HG02938 (cell line): ENCODE measurements around the gene KANSL1.
"Not testable (repeated sequence)": the region's sequence is repeated elsewhere in the genome, so short reads cannot be mapped to it uniquely, and the experiment has no call there.

Experiments used
- ATAC-seq: cut with Tn5 transposase; IDR thresholded peaks from one replicate; pipeline ENCODE4 v1.9.1; 2021; ENCODE audit warnings: mild to moderate bottlenecking, moderate library complexity; ENCODE audit not compliant: unreplicated experiment

The KANSL1 gene

DNA sequence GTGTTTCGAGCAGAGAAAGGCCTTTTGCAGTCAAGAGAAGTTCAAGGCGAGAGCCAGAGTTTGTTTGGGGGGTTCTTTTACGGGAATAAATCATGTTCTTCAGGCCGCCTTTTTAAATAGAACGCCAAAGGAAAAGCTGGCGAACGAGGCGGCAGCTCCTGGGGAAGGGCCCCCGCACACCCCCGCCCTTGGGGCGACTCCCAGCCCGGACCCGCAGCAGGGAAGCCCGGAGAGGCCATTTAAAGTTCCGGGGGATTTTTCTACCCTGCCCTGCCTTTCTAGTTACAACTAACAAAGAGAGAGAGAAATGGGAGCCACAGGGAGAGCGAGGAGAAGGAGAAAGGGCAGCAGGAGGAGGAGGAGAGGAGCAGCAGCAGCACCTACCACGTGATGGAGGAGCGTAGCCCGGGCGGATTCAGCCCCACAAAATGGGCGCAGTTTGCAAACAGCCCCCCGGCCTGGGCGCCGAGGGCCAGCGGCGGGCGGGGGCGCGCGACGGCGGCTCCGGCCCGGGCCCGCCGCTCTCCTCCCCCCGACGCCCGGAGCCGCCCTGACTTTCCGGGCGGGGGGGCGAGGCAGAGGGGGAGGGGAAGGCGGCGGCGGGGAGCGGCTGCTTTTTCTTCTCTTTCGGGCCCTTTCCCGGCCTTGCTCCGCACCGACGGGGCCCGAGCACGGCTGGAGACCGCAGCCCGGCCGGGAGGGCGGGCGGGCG is 634 bp downstream of the KANSL1 start:
- peak; percentile 27 for ATAC-seq

DNA sequence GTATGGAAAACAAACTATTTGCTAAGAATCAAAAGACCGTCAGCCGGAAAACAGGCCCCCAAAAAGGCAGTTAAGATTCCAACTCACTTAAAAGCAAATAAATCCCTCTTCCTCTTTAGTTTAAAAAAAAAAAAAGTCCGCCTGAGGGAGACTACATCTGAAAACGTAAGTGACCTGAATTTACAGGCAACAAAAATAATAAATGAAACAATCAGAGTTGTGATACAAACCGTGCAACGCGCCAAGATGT is 1.1 kb downstream of the KANSL1 start:
- no peak for ATAC-seq

DNA sequence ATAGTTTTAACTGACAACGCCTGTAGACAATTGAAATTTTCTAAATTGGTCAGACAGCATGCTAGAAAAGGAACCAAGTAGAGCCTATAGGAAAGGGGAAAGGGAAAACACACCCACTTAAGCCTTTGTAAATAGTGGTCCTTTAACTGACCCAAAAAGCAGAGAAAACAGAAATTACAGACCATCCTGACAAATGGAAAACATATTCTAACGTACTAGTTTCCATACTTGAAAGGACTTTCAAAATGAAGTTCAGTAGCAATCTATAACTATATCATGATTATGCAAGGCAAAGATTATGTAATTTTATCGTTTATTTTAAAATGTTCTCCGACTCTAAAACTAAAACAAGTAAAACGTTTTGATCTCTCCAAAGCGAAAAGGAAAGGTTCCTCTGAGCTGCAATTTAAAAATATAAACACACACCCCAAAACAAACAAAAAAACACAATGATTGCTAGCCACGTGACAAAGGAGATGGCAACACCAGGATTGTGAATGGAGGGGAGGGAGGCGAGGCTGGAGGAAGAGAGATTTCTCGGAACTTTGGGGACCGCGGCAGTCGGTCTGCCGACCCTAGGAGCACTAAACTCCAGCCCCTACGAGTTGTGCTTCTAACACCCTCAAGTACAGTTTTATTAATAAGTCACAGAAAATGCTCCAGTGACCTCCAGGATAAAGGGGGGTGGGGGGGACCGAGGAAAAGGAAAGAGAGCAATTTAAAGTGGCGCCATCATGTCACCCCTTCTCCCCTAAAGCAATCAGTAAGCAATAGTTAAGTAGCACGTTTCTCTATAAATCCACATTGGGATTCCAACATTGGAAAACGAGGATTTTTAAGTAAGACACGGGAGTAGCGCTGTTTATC is 1.7 kb downstream of the KANSL1 start:
- ATAC-seq = no peak

- no peak for ATAC-seq
These were observed 2.5 kb downstream of the KANSL1 start for GRCh38 chr17:46190763-46191162.

GRCh38 chr17:46186827-46187235 is 6.4 kb downstream of the KANSL1 start:
- ATAC-seq = not testable (repeated sequence)

GRCh38 chr17:46184696-46185095 is 8.5 kb downstream of the KANSL1 start:
- no peak for ATAC-seq

GRCh38 chr17:46183383-46183782 is 9.8 kb downstream of the KANSL1 start:
- ATAC-seq = not testable (repeated sequence)

- no peak for ATAC-seq
These were observed 10.3 kb downstream of the KANSL1 start for GRCh38 chr17:46182961-46183360.

DNA sequence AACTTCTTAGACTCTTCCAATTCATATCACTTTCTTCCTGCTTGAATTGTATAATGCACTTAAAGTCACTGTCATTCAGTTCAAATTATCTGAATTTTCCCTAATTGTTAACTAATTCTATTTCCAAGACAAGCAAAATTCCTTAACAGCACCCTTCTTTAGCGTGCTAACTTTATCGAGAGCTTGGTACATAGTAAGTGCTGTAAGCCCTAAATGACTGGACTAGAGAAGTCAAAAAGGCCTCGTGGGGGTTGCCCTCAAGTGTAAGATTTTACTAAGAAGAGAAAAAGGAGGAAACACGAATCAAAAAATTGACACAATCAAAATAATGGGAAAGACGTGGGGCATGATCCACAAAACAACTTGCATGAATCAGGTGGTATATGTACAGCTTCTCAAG is 11.3 kb downstream of the KANSL1 start:
- no peak for ATAC-seq

- not testable (repeated sequence) for ATAC-seq
These were observed 11.9 kb downstream of the KANSL1 start for GRCh38 chr17:46181316-46181715.

DNA sequence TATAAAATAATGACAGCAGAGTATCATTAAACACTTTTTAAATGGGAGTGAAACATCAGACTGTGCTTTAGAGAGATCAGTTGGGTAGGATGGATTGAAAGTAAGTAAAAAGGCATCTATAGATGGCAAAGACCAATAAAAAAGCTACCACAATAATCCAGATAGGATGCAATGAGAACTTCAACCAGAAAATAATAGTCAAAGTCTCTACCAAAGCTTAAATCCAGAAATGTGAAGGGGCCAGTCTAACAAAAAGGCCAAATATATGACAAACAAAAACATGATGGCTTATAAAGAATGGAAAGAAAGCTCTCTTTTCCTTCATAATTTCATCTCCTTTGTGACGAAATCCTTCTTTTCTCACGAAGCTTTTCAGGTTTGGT is 12.3 kb downstream of the KANSL1 start:
- no peak for ATAC-seq

DNA sequence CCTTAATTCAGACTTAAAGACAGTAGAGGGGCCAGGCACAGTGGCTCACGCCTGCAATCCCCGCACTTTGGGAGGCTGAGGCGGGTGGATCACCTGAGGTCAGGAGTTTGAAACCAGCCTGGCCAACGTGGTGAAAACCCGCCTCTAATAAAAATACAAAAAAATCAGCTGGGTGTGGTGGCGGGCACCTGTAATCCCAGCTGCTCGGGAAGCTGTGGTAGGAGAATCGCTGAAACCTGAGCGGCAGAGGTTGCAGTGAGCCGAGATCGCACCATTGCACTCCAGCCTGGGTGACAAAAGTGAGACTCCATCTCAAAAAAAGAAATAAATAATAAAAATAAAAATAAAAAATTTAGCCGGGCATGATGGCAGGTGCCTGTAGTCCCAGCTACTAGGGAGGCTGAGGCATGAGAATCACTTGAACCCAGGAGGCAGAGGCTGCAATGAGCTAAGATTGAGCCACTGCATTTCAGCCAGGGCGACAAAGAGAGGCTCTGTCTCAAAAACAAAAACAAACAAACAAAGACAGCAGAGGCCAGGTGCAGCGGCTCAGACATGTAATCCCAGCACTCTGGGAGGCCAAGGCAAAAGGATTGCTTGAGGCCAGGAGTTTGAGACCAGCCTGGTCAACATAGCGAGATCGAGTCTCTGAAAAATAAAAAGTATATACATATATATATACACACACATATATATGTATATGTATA is 12.9 kb downstream of the KANSL1 start:
- not testable (repeated sequence) for ATAC-seq

GRCh38 chr17:46179375-46179999 is 13.7 kb downstream of the KANSL1 start:
- ATAC-seq = no peak

DNA sequence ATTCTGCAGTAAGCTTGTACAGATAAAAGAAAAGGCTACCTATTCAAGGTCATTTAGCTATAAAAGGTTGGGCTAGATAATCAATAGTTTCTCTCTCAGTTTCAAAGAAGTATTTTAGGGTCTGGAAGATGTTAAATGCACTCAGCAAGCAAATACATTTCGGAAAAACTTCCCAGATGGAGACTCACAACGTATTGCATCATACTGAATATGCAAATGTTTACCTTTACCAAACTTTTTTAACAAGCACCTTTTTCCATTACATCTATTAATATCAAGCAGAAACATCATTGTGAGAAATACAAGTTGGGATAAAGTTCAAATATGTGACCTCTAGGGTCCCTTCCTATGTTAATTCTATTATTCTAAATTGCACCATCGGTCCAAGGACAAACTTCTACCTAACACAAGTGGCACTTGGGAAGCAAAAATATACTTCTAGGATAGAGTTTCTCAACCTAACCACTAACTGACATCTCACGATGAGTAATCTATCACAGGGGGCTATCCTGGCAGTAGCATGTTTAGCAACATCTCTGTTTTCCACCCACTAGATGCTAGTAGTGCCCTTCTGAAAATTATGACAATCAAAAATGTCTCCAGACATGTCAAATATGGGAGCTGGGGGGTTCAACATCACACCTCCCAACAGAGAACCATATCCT is 14.5 kb downstream of the KANSL1 start:
- ATAC-seq = no peak

DNA sequence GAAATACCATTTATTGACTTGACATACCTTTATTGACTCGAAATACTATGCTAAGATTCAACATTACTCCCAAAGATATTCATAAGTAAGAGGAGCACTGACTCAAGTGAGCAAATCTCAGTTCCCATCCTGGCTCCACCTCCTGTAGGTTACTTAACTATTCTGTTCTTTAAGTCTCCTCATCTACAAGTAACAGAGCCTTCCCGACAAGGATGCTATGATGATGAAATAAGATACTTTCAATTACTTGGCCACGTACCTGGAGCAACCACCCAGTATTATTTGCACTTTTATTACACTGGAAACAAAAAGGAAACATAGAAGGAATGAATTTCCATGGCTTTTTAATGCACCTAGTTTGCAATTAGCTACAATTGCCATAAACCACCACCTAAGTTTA is 16.3 kb downstream of the KANSL1 start:
- ATAC-seq = no peak

GRCh38 chr17:46175891-46176290 is 17.3 kb downstream of the KANSL1 start:
- no peak for ATAC-seq

GRCh38 chr17:46173153-46173552 is 20.1 kb downstream of the KANSL1 start:
- no peak for ATAC-seq

GRCh38 chr17:46171939-46172338 is 21.3 kb downstream of the KANSL1 start:
- ATAC-seq = no peak

DNA sequence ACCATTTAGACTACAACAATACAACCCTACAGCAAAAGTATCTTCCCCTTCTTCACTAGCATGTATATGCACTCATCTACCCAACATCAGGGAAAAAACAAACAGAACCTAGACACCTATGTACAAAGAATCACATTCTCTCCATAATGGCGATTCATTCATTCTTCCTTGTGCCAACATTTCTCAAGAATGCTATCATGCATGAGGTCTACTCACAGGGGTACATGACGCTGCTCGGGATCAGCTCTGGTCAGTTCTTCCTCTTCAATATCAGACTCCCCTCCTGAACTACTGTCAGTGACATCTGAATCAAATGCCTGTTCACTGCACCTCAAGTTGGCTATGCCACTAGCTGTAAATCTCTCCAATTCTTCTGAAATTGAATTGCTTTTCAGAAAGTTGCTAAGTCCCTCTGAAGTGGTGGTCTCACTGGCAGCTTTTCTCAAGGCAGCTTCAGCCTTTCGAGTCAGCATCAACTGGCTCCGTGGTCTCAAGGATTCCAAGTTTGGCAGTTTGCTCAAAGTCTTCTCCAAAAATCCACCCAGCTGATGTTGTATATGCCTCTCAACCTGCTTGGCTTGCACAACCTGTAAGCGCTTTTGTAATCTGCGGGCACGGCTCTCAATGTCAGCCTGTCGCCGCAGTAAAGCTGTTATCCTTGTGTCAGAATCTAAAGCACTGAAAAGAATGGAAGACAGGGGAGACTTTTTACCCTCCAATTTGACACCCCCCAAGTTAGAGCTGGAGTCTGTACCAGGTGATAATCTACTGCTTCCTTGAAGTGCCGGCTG is 22.4 kb downstream of the KANSL1 start:
- no peak for ATAC-seq
